ENCODE results near the gene ZNF277.

The ZNF277 gene

GRCh38 chr7:112257073-112257472 is 50.6 kb downstream of the ZNF277 start:
- DNase-seq, result no peak

- DNase-seq, result no peak
Measured at GRCh38 chr7:112260911-112261310, 54.4 kb downstream of the ZNF277 start.

GRCh38 chr7:112262036-112262435 is 55.5 kb downstream of the ZNF277 start:
- no peak for DNase-seq

GRCh38 chr7:112262855-112263487 is 56.5 kb downstream of the ZNF277 start:
- no peak for DNase-seq

GRCh38 chr7:112263519-112263918 is 57.0 kb downstream of the ZNF277 start:
- DNase-seq, result no peak

GRCh38 chr7:112266141-112266540 is 59.6 kb downstream of the ZNF277 start:
- no peak for DNase-seq

- no peak for DNase-seq
Measured at GRCh38 chr7:112266595-112267270, 60.2 kb downstream of the ZNF277 start.

- no peak for DNase-seq
Measured at GRCh38 chr7:112267944-112268691, 61.6 kb downstream of the ZNF277 start.

- DNase-seq, result no peak
Measured at GRCh38 chr7:112271162-112271561, 64.7 kb downstream of the ZNF277 start.

GRCh38 chr7:112272921-112273561 is 66.5 kb downstream of the ZNF277 start:
- DNase-seq, result no peak

- no peak for DNase-seq
Measured at GRCh38 chr7:112279042-112279441, 72.5 kb downstream of the ZNF277 start.

GRCh38 chr7:112280267-112280666 is 73.8 kb downstream of the ZNF277 start:
- no peak for DNase-seq

- no peak for DNase-seq
Measured at GRCh38 chr7:112282476-112283188, 76.1 kb downstream of the ZNF277 start.

- no peak for DNase-seq
Measured at GRCh38 chr7:112283382-112283910, 77.0 kb downstream of the ZNF277 start.

GRCh38 chr7:112286250-112287086 is 80.0 kb downstream of the ZNF277 start:
- DNase-seq, result peak; percentile 39

GRCh38 chr7:112288301-112288700 is 81.8 kb downstream of the ZNF277 start:
- DNase-seq, result no peak

GRCh38 chr7:112290065-112290464 is 83.6 kb downstream of the ZNF277 start:
- no peak for DNase-seq

- DNase-seq, result no peak
Measured at GRCh38 chr7:112292162-112292561, 85.7 kb downstream of the ZNF277 start.

GRCh38 chr7:112293416-112293815 is 86.9 kb downstream of the ZNF277 start:
- no peak for DNase-seq

GRCh38 chr7:112296432-112296831 is 89.9 kb downstream of the ZNF277 start:
- DNase-seq, result no peak

GRCh38 chr7:112297681-112298080 is 91.2 kb downstream of the ZNF277 start:
- DNase-seq, result no peak
